SK-N-SH (cell line): ENCODE results near the gene ZMYND19.

Experiments
- EZH2phosphoT487 ChIP-seq: fragments of 200-600 bp; sonication (generic); IDR thresholded peaks from 2 replicates; pipeline ENCODE4 v1.6.1; 2017; ENCODE audit warnings: low read depth, mixed run types, mild to moderate bottlenecking, antibody characterized with exemption, moderate library complexity, borderline replicate concordance
- JUND ChIP-seq: IDR thresholded peaks from 2 replicates; pipeline ENCODE4 v1.4.0; 2012
- NFIC ChIP-seq: IDR thresholded peaks from 2 replicates; pipeline ENCODE4 v1.4.0; 2012; ENCODE audit warnings: borderline replicate concordance
- PBX3 ChIP-seq: IDR thresholded peaks from 2 replicates; pipeline ENCODE4; 2012
- SMC3 ChIP-seq: IDR thresholded peaks from 2 replicates; pipeline ENCODE4 v1.6.1; 2012; ENCODE audit warnings: low read depth, low read length, improper control_type of control experiment
- TF ChIP-seq, protein P1 (sequence below): fragments of 200-600 bp; sonication (generic); IDR thresholded peaks from 2 replicates; pipeline ENCODE4 v1.6.1; 2017; ENCODE audit warnings: antibody characterized with exemption, mild to moderate bottlenecking, moderate library complexity

- TF ChIP-seq, protein P1, sequence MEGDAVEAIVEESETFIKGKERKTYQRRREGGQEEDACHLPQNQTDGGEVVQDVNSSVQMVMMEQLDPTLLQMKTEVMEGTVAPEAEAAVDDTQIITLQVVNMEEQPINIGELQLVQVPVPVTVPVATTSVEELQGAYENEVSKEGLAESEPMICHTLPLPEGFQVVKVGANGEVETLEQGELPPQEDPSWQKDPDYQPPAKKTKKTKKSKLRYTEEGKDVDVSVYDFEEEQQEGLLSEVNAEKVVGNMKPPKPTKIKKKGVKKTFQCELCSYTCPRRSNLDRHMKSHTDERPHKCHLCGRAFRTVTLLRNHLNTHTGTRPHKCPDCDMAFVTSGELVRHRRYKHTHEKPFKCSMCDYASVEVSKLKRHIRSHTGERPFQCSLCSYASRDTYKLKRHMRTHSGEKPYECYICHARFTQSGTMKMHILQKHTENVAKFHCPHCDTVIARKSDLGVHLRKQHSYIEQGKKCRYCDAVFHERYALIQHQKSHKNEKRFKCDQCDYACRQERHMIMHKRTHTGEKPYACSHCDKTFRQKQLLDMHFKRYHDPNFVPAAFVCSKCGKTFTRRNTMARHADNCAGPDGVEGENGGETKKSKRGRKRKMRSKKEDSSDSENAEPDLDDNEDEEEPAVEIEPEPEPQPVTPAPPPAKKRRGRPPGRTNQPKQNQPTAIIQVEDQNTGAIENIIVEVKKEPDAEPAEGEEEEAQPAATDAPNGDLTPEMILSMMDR: no peak
- TF ChIP-seq PBX3 (no peak), SMC3 (no peak), JUND (no peak), EZH2phosphoT487 (no peak), NFIC (no peak)
Measured at GRCh38 chr9:137583957-137584356, 6.4 kb downstream of the ZMYND19 start.
